Stimulated activated naive CD4-positive, alpha-beta T cell treated with Interleukin-2 at 50 U/mL for 16 hours (primary cell): ENCODE data around the gene ZNF584.
A peak's percentile ranks its signal among the peaks of the same experiment; 100 is the strongest.
"Not testable (repeated sequence)": the region's sequence is repeated elsewhere in the genome, so short reads cannot be mapped to it uniquely, and the experiment has no call there.

ENCODE experiments used
- DNase-seq: peaks from one replicate; lab custom pipeline; 2025; lab: John Stamatoyannopoulos, UW

Gene ZNF584

GRCh38 chr19:58403920-58404478 lies 4.5 kb upstream of the ZNF584 start:
- not testable (repeated sequence) for DNase-seq

- DNase-seq: no peak
Measured at GRCh38 chr19:58406818-58407657, 1.4 kb upstream of the ZNF584 start.

GRCh38 chr19:58407658-58408151 lies 744 bp upstream of the ZNF584 start:
- DNase-seq: no peak

- no peak for DNase-seq
Measured at GRCh38 chr19:58409010-58409790, 751 bp downstream of the ZNF584 start.

GRCh38 chr19:58416604-58417003 lies 8.2 kb downstream of the ZNF584 start:
- no peak for DNase-seq

GRCh38 chr19:58417071-58417470 lies 8.6 kb downstream of the ZNF584 start:
- no peak for DNase-seq

- DNase-seq: no peak
Measured at GRCh38 chr19:58428617-58429016, 20.2 kb downstream of the ZNF584 start.

- DNase-seq: no peak
Measured at GRCh38 chr19:58429745-58430144, 21.3 kb downstream of the ZNF584 start.

- no peak for DNase-seq
Measured at GRCh38 chr19:58434217-58434616, 25.8 kb downstream of the ZNF584 start.

GRCh38 chr19:58439576-58440554 lies 31.4 kb downstream of the ZNF584 start, which contains the start of gene ZNF132:
Gene ZNF132 (minus strand): TSS chr19:58440153. CDS start chr19:58439821, 332 bp downstream.
- DNase-seq: peak; percentile 96

- DNase-seq: no peak
Measured at GRCh38 chr19:58440556-58440955, 32.1 kb downstream of the ZNF584 start.

- not testable (repeated sequence) for DNase-seq
Measured at GRCh38 chr19:58442986-58443385, 34.5 kb downstream of the ZNF584 start.

GRCh38 chr19:58448860-58449259 lies 40.4 kb downstream of the ZNF584 start:
- not testable (repeated sequence) for DNase-seq

GRCh38 chr19:58449980-58450379 lies 41.5 kb downstream of the ZNF584 start:
- not testable (repeated sequence) for DNase-seq

- DNase-seq: no peak
Measured at GRCh38 chr19:58450856-58451357, 42.5 kb downstream of the ZNF584 start.

GRCh38 chr19:58451358-58452101 lies 43.1 kb downstream of the ZNF584 start, which contains the start of gene ZNF324B:
Gene ZNF324B (plus strand): TSS chr19:58451622. CDS start chr19:58453702, 2,080 bp downstream.
- DNase-seq: peak; percentile 98

GRCh38 chr19:58453743-58454142 lies 45.3 kb downstream of the ZNF584 start:
- DNase-seq: no peak

- no peak for DNase-seq
Measured at GRCh38 chr19:58455306-58455705, 46.9 kb downstream of the ZNF584 start.

- DNase-seq: no peak
Measured at GRCh38 chr19:58456111-58456510, 47.7 kb downstream of the ZNF584 start.

GRCh38 chr19:58460039-58460438 lies 51.6 kb downstream of the ZNF584 start:
- no peak for DNase-seq
